ENCODE measurements around the gene GPR152.

Gene GPR152

GRCh38 chr11:67452141-67452952 lies at the start of gene GPR152:
Gene GPR152 (minus strand): TSS chr11:67452729. CDS start chr11:67452724, 5 bp downstream.
- DNase-seq = no peak

- DNase-seq = no peak
Measured at GRCh38 chr11:67501854-67502253, 49.3 kb upstream of the GPR152 start.

- DNase-seq = no peak
Measured at GRCh38 chr11:67500831-67501715, 48.5 kb upstream of the GPR152 start.

- DNase-seq = no peak
Measured at GRCh38 chr11:67500484-67500821, 47.9 kb upstream of the GPR152 start.

- no peak for DNase-seq
Measured at GRCh38 chr11:67499808-67500483, 47.4 kb upstream of the GPR152 start.

- no peak for DNase-seq
Measured at GRCh38 chr11:67498544-67498972, 46.0 kb upstream of the GPR152 start.

- DNase-seq = no peak
Measured at GRCh38 chr11:67497656-67498291, 45.2 kb upstream of the GPR152 start.

- no peak for DNase-seq
Measured at GRCh38 chr11:67496113-67496512, 43.6 kb upstream of the GPR152 start.

GRCh38 chr11:67495234-67496005 lies 42.9 kb upstream of the GPR152 start:
- no peak for DNase-seq

- no peak for DNase-seq
Measured at GRCh38 chr11:67494371-67495233, 42.1 kb upstream of the GPR152 start.

GRCh38 chr11:67493548-67494370 lies 41.2 kb upstream of the GPR152 start:
- no peak for DNase-seq

GRCh38 chr11:67492801-67493547 lies 40.4 kb upstream of the GPR152 start:
- DNase-seq = no peak

- DNase-seq = no peak
Measured at GRCh38 chr11:67492069-67492727, 39.7 kb upstream of the GPR152 start.

GRCh38 chr11:67491276-67492068 lies 38.9 kb upstream of the GPR152 start:
- no peak for DNase-seq

GRCh38 chr11:67490727-67491065 lies 38.2 kb upstream of the GPR152 start:
- DNase-seq = no peak

- DNase-seq = no peak
Measured at GRCh38 chr11:67489885-67490726, 37.6 kb upstream of the GPR152 start.

Data from CD4-positive, alpha-beta T cell treated with Interleukin-10 for 1 hour (primary cell).